ENCODE data around the gene HOXD12.

DNA sequence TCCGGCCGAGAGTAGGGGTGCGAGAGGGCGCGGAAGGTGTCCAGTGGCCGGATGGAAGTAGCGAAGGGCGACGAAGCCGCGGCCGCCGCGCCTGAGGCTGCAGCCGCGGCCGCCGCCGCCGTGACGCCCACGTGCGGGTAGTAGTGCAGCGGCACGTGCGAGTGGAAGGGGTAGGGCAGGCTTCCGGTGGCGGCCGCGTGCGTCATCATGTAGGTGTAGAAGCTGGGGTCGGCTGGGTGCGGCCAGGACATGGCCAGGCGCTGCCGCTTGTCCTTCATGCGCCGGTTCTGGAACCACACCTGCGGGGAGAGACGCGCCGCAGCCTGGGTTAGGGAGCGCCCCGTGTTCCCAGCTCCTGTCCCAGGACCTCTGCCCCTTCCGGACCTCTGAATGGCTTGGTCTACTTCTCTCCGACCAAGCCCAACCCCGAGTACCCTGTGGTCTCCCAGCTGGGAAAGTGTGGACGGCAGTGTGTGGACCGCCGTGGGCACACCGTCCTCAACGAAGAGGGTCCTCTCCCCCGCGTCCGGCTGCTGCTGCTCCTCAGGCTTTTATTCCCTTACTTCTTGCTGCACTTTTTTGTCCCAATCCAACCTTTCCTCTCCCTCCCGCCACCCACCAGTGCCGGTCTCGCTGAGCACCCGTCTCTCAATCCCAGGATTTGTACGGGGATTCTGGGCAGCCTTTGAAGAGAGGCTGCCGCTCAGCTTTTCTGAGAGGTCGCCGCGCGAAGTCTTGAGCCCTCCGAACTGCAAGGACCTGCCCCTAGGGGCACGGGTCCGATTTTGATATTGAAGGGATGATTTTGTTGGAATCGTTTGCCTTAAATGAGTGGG is 18.8 kb upstream of the HOXD12 start:
- TF ChIP-seq CTCF (IDR thresholded peaks at IDR 0.05) = no peak
- no peak for TF ChIP-seq POLR2AphosphoS5 (IDR thresholded peaks at IDR 0.05; ENCODE audit: low read depth, low read length)
- TF ChIP-seq, protein P1, sequence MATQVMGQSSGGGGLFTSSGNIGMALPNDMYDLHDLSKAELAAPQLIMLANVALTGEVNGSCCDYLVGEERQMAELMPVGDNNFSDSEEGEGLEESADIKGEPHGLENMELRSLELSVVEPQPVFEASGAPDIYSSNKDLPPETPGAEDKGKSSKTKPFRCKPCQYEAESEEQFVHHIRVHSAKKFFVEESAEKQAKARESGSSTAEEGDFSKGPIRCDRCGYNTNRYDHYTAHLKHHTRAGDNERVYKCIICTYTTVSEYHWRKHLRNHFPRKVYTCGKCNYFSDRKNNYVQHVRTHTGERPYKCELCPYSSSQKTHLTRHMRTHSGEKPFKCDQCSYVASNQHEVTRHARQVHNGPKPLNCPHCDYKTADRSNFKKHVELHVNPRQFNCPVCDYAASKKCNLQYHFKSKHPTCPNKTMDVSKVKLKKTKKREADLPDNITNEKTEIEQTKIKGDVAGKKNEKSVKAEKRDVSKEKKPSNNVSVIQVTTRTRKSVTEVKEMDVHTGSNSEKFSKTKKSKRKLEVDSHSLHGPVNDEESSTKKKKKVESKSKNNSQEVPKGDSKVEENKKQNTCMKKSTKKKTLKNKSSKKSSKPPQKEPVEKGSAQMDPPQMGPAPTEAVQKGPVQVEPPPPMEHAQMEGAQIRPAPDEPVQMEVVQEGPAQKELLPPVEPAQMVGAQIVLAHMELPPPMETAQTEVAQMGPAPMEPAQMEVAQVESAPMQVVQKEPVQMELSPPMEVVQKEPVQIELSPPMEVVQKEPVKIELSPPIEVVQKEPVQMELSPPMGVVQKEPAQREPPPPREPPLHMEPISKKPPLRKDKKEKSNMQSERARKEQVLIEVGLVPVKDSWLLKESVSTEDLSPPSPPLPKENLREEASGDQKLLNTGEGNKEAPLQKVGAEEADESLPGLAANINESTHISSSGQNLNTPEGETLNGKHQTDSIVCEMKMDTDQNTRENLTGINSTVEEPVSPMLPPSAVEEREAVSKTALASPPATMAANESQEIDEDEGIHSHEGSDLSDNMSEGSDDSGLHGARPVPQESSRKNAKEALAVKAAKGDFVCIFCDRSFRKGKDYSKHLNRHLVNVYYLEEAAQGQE (IDR thresholded peaks at IDR 0.05; ENCODE audit: insufficient read depth in 1 of 2, low read depth in 2 of 2, low read length in 1 of 2) = no peak

All from Panc1 (cell line).